HG02642 (cell line): ENCODE results near the gene HINT2.

Experiments
- ATAC-seq: cut with Tn5 transposase; IDR thresholded peaks from one replicate; pipeline ENCODE4 v1.9.1; 2021; ENCODE audit warnings: mild to moderate bottlenecking; ENCODE audit not compliant: unreplicated experiment, poor library complexity

Gene HINT2

DNA sequence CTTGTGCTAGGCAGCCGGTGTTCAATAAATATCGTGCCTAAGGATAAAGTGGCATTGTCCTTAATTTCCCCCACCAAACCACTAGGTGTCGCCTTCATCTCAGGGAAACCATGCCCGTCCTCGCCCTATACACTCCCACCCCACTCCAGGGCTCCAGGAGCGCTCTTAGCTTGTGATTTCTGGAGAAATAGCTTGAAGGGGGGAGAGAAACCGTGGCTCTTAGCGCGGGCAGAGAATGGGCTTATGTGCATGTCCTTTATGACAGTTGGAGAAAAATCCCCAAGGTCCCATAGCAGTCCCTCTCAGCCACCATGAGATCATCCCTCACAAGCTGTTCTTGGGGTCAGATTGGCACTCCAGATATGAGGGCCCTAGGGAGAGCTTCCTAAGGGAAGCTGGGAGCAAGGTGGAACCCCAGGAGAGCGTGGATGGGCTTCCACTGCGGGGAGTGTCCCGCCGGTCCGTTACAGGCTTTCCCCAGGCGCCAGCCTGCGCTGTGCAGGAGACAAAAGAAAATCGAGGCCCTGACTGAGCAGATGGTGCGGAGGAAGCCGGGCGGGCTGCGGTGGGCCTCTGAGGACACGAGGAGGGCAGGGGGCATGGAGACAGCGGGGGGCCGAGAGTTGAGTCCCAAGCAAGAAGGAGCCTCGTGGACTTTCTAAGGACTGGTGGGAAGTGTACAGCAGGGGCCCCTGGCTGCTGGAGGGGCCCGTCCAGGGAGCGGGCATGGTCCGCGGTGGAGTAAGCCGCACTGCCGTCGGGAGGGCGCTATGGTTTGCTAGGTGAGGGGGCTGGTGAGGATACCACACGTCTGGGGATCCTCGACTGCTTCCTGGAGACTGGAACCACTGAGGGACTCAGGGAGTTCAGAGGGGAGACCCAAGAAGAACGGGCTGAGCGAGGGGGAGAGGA lies 24.2 kb downstream of the HINT2 start:
- ATAC-seq: peak; percentile 54

DNA sequence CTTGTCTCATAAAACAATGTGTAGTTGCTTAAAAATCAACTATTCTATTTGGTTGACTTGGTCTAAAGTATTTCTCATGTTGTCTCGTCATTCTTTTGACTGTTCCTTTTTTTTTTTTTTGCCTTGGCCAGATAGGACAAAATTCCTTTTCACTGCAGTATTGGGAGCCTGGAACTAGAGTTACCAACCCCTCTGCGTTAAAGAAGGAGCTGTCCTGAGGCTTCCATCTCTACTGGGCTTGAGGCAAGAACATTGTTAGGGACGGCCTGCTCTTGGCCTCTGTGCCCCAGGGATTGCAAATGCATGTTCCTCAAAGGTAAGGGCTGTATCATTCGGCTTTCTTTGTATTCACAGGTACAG lies 24.8 kb downstream of the HINT2 start:
- no peak for ATAC-seq

DNA sequence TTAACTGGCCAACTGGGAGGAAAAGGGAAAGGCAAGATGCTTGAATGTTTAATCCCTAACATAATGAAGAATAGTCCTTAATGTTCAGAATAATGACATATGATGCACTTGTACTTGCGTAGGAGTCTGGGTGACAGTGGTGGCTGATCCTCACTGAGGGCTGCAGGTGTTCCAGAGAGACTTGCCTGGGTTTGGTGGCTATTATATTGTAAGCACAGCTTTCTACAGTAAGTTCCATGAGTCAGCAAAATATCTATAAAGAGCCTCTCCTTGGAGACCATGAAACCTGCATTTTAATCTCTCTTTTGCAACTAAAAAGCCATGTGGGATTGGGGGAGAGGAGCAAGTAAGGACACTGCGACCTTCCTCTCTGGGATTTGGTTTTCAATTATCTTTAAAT lies 25.3 kb downstream of the HINT2 start:
- no peak for ATAC-seq

DNA sequence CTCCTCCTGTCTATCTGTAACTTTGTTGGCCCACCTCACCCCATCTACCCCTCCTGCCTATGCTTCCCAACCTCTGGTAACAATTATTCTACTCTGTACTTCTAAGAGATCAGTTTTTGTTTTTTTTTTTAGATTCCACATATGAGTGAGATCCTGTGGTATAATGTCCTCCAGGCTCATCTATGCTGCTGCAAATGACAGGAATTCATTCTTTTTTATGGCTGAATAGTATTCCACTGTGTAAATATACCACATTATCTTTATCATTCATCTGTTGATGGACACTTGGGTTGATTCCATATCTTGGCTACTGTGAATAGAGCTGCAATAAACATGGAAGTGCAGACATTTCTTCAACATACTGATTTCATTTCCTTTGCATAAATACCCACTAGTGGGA lies 31.4 kb downstream of the HINT2 start:
- no peak for ATAC-seq

DNA sequence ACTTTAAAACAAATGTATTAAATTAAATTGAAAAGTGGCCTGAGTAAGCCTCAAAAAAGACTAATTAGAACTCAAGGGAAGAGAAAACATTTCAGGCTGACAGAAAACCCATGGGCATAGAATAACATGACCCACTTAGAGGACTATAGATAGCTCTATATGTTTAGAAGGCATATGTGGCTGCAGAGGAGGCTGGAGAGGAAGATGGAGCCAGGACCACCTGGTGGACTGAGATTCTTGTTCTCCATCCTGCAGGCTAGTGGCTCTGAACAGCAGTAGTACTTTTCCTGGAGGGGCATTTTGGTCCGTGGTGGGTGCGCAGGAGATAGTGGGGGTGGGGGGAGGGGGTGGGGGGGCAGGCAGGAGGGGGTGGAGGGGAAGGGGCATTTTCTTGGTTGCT lies 33.8 kb downstream of the HINT2 start:
- ATAC-seq: no peak

DNA sequence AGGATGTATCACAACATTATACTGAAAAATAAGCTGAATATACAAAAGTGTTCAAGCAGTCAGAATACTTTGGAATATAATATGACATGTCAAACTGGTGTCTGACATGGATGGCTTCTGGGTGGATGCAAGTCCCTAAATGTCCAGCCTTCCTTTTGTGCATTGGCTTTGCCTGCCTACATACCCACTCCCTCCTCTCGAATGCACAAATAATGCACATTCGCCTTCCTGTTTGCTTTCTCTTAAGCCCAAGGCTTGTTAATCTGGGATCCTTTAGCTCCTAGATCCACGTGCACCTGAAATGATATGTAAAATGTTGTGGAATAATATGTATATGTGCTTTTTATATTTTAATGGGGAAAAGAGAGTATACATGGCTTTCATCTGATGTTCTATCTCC lies 36.3 kb downstream of the HINT2 start:
- ATAC-seq: no peak

DNA sequence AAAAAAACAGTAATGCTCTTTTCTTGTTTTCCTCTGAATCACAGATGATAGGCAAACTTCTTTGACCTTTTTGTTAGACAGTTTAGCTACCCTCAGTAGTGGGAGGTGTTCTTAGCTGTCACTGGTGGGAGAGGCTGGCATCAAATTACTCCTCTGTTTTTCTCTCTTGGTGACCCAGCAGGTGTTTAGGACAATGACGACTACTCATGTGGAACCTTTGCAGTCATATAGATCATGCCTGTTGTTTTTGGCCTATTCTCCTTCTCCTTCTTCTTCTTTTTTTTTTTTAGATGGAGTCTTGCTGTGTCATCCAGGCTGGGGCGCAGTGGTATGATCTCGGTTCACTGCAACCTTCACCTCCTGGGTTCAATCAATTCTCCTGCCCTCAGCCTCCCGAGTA lies 38.8 kb downstream of the HINT2 start:
- no peak for ATAC-seq

DNA sequence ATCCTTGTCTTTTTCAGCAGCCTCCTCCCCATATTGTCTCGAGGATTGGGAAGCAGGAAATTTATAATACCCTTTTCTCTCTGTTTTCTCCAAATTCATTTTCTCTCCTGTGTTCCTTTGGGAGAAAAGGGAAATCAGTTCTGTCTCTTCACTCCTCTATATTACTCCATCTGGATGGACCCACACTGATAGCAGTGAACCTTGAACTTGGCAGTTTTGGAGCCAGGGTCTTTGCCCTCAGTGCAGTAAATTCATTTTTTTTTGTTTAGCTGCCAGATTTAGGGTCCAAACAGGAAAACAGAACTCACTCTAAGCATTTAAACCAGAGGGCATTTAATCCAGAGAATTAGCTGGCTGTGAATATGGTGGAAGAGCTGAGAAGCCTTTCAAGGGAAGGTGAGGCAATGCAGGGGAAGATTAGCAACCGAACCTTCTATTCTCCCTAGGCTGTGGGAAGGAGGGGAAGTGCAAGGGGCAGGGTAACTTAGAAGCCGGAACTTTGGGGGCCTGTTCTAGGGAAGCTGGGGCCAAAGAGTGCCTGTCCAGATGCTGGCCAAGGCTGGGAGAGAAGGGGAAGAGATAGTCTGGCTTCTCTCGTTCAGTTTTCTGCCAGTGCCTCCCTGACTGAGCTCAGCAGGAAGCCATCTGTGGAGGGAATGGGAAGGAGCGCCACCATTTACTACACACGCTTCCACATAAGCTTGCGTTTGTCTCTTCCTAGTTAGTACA lies 39.8 kb downstream of the HINT2 start:
- ATAC-seq: no peak

DNA sequence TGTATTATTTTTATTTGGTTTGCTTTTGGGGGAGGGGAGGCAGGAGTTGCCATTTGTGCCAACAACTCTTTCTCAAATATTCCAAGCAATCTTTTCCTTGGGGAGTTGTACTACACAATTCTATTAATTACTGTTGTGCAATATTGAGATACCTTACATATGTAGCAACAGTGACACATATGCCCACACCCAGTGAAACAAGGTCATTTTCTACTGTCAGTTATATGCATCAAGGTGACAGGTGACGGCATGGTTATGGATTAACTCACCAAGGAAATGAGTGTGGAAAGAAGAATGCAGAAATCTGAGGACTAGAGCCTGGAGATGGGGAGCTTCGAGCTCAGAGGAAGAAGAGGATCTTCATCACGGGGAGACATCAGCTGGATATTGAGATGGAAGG lies 42.9 kb downstream of the HINT2 start:
- ATAC-seq: no peak

DNA sequence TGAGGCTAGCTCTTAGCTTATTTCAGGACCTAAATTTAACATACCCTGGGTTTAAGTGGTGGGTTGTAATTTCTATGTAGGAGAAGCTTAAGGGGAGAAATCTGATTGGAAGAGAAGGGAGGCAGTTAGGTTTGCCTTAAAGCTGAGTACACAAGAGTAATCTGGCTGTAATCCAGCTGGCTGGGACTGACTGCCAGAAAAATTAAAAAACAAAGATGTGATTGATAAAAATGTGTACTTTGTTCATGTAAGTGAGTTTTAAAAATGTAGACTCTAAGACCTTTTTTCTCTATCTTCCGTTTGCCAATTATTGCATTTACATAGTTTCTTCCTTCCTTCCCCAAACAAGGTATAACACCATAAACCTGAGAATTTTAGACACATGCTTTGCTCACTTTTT lies 43.3 kb downstream of the HINT2 start:
- no peak for ATAC-seq

DNA sequence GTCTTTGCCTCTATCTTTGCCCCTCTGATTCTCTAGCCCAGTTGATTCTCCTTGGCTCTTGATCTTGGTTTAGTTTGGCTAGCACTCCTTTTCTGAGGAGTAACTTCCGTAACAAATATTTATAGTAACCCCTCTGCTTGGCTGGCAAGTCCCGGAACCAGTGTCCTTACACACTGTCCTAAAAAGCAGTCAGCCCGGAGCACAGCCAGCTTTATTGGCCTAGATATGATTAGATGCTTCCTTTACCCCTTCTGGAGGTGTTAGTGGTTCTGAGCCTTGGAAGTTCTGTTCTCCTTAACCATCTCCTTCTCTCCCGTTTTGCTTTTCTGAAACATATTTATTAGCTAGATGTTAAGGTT lies 43.8 kb downstream of the HINT2 start:
- no peak for ATAC-seq

DNA sequence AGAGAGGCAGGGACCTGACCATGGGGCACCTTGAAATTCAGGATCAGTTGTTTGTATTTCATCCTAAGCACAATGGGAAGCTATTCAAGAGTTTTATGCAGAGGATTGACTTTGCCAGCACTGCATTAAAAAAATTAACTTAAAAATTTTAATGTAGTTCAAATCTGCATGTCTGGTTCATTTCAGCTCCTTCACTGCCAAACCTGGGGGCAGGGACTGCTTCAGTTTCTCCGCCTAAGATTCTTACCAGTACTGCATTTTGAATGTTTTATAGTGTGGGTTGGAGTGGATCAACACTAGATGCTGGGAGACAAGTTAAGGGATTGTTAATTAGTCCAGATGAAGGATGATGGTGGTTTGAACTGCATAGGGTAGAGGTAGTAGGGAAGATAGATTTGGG lies 45.1 kb downstream of the HINT2 start:
- ATAC-seq: no peak

DNA sequence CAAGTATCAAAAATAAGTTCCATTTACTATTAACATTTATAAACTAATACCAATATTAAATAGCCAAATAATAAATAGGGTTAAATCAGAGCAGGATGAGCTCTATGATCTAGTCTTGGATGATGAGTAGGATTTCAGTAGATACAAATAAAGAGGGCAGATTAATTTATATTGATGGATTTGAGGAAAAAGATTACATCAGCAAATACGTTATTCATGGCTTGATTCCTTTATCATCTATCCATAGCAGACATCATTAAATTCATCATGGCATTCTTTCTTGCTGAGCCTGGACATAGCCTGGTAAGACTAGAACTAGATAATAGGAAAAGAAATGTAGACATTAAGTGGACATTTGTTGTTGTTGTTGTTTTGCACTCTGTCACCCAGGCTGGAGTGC lies 47.4 kb downstream of the HINT2 start:
- no peak for ATAC-seq

DNA sequence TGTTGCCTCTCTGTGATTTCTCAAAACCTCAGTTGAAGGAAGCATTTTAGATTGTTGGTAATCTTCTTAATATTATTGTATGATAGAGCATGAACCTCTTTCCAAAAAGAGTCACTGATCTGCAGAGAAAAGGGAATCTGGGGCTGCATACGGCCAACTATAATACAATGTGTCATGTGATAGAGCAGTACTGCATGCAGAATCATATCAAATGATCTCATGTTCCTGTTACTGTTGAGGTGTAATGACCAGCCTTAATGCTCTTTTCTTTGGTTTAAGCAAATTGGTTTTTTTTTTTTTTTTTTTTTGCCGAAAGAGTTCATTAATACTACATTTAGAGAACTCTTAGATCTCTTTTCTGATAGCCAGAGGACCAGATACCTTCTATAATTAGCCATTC lies 47.8 kb downstream of the HINT2 start:
- no peak for ATAC-seq

DNA sequence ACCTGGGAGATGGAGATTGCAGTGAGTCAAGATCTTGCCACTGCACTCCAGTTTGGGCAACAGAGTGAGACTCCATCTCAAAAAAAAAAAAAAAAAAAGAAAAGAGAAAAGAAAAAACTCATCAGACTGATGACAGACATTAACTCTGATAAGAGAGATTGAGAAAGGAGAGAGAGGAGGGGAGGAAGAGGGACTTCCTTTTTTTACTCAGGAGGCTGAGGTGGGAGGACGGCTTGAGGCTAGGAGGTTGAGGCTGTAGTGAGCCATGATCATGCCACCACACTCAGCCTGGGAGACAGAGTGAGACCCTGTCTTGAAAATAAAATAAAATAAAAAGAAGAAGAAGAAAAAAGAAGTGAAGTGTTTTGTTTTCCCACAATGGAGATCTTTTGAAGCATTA lies 51.0 kb downstream of the HINT2 start:
- ATAC-seq: no peak

DNA sequence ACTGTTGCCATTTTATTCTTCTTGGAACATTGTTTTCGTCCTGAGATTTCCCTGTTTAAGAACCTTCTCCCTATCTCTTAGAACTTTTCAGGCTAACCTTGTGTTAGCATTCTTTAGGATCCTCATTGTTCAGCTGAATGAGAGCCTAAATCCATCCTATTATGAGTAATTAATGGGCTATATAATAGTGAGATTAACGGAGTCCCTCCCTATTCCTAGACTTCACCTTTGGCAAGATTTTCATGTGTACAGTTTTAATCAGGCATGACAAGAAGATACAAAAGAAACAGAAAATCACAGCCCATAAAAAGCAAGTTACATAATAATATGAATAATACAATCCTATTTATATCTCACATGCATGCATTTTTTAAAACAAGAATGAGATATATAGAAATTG lies 51.7 kb downstream of the HINT2 start:
- ATAC-seq: no peak
